ENCODE results near the gene PROCA1.

DNA sequence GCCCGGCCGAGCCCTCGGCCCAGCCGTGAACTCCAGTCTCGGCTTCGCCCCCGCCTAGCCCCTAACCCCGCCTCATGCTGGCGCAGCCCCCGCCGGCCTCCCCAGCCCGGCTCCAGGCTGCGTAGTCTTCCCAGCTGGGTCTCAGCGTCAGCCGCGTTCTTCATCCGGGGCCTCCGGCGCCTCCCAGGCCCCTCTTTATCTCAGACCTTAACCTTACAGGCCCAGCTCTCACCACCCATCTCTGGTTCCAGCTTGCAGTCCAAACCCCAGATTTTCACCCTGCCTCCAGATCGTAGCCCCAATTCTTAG lies at the start of gene PROCA1:
- no peak for TF ChIP-seq CTCF (conservative IDR thresholded peaks at IDR 0.05 in 1 of 2, IDR thresholded peaks at IDR 0.05 in 1 of 2; ENCODE audit: extremely low read depth in 1 of 2, insufficient read depth in 1 of 2, low read depth in 1 of 2, low read length in 2 of 2)
- no peak for TF ChIP-seq EZH2 (IDR thresholded peaks at IDR 0.05; ENCODE audit: borderline replicate concordance, low read length)

Measured in mammary epithelial cell (primary cell).